ENCODE data around the gene ABI3BP. TPM values are rescaled to one million over a fixed set of nuclear protein-coding genes. Genes with fewer than 3 reads are reported as not detected.

Gene ABI3BP
- total RNA-seq, 4 donors from 2014 or later: 6.2 to 68.7 (median 18.8) TPM

GRCh38 chr3:100754563-100755334 lies 238.5 kb downstream of the ABI3BP start:
- WGBS, 2 donors: 60 to 66% methylated on average over 3 of the region's 3 CpGs
- Histone ChIP-seq H3K27ac (no peak overlapping the region), H3K9me3 (no peaks in the 10 kb centered on the region), H3K27me3 (no peaks in the 10 kb centered on the region), H3K36me3 (peaks cover 7 to 48% (median 8%) of the 10 kb centered on the region in 3 donors), H3K4me3 (no peak overlapping the region), H3K4me1 (peaks cover 0 to 1% (median 0%) of the 10 kb centered on the region in 3 donors)
- intact Hi-C loops (cut with DNase I): no loop called here
- DNase-seq: no peak
- TF ChIP-seq POLR2A (IDR thresholded peaks at IDR 0.05) (no peak), CTCF (IDR thresholded peaks at IDR 0.05) (no peak)

- Histone ChIP-seq H3K9me3 (no peaks in the 10 kb centered on the region), H3K4me1 (no peaks in the 10 kb centered on the region), H3K27ac (no peak overlapping the region), H3K27me3 (no peaks in the 10 kb centered on the region), H3K4me3 (no peak overlapping the region), H3K36me3 (peaks cover 7 to 57% (median 8%) of the 10 kb centered on the region in 3 donors)
- no peak for TF ChIP-seq POLR2A (IDR thresholded peaks at IDR 0.05)
- no peak for TF ChIP-seq CTCF (IDR thresholded peaks at IDR 0.05)
- 90% methylated on average over 2 of the region's 2 CpGs for WGBS, 2 donors
- intact Hi-C loops (cut with DNase I): no loop called here
- no peak for DNase-seq
Measured at GRCh38 chr3:100753846-100754245, 239.4 kb downstream of the ABI3BP start.

- DNase-seq: no peak
- no peaks in the 10 kb centered on the region for H3K4me1 ChIP-seq
- H3K36me3 ChIP-seq: peaks cover 12 to 100% (median 23%) of the 10 kb centered on the region in 3 donors
- H3K27ac ChIP-seq: no peak overlapping the region
- H3K4me3 ChIP-seq: no peak overlapping the region
- no peak for TF ChIP-seq POLR2A (IDR thresholded peaks at IDR 0.05)
- TF ChIP-seq CTCF (IDR thresholded peaks at IDR 0.05): no peak
- 54 to 72% methylated on average over 2 of the region's 2 CpGs for WGBS, 2 donors
- H3K27me3 ChIP-seq: no peaks in the 10 kb centered on the region
- intact Hi-C loops (cut with DNase I): no loop called here
- H3K9me3 ChIP-seq: no peaks in the 10 kb centered on the region
Measured at GRCh38 chr3:100748967-100749366, 244.3 kb downstream of the ABI3BP start.

GRCh38 chr3:100748220-100748619 lies 245.0 kb downstream of the ABI3BP start:
- intact Hi-C loops (cut with DNase I): no loop called here
- Histone ChIP-seq H3K4me1 (no peaks in the 10 kb centered on the region), H3K36me3 (peaks cover 12 to 99% (median 23%) of the 10 kb centered on the region in 3 donors)

More at GRCh38 chr3:100748220-100748619, 245.0 kb downstream of the ABI3BP start:
- TF ChIP-seq POLR2A (IDR thresholded peaks at IDR 0.05) (no peak), CTCF (IDR thresholded peaks at IDR 0.05) (no peak)
- Histone ChIP-seq H3K9me3 (no peaks in the 10 kb centered on the region), H3K4me3 (no peak overlapping the region), H3K27ac (no peak overlapping the region), H3K27me3 (no peaks in the 10 kb centered on the region)
- WGBS, 2 donors: 94 to 95% methylated on average over 6 of the region's 6 CpGs
- no peak for DNase-seq
